Activated T-helper 1 cell treated with Interleukin-2 at 50 U/mL for 16 hours (primary cell): ENCODE measurements around the gene KCNC2.
"Not testable (repeated sequence)": the region's sequence is repeated elsewhere in the genome, so short reads cannot be mapped to it uniquely, and the experiment has no call there.

Source experiments
- DNase-seq: peaks from one replicate; pipeline ENCODE4 v3.0.0-alpha.2; 2020; ENCODE audit warnings: low read depth

Gene KCNC2

GRCh38 chr12:75209812-75210138, at the start of gene KCNC2:
TSS of gene KCNC2 (minus strand) at chr12:75209839.
- no peak for DNase-seq

GRCh38 chr12:75259143-75259542, 49.5 kb upstream of the KCNC2 start:
- DNase-seq, result no peak

- DNase-seq, result no peak
These were observed 47.9 kb upstream of the KCNC2 start for GRCh38 chr12:75257510-75257909.

- no peak for DNase-seq
These were observed 35.5 kb upstream of the KCNC2 start for GRCh38 chr12:75245108-75245507.

GRCh38 chr12:75239987-75240386, 30.3 kb upstream of the KCNC2 start:
- DNase-seq, result no peak

- DNase-seq, result no peak
These were observed 26.6 kb upstream of the KCNC2 start for GRCh38 chr12:75236206-75236605.

- DNase-seq, result no peak
These were observed 17.5 kb upstream of the KCNC2 start for GRCh38 chr12:75227132-75227531.

- no peak for DNase-seq
These were observed 2.4 kb upstream of the KCNC2 start for GRCh38 chr12:75212072-75212471.

- no peak for DNase-seq
These were observed 505 bp downstream of the KCNC2 start for GRCh38 chr12:75208856-75209811.

GRCh38 chr12:75207338-75208083, 2.1 kb downstream of the KCNC2 start:
- DNase-seq, result no peak

GRCh38 chr12:75205558-75205957, 4.1 kb downstream of the KCNC2 start:
- no peak for DNase-seq

GRCh38 chr12:75196865-75197264, 12.8 kb downstream of the KCNC2 start:
- DNase-seq, result no peak

GRCh38 chr12:75196408-75196807, 13.2 kb downstream of the KCNC2 start:
- DNase-seq, result no peak

GRCh38 chr12:75194250-75194649, 15.4 kb downstream of the KCNC2 start:
- DNase-seq, result no peak

GRCh38 chr12:75192196-75192595, 17.4 kb downstream of the KCNC2 start:
- DNase-seq, result no peak

GRCh38 chr12:75190846-75191245, 18.8 kb downstream of the KCNC2 start:
- no peak for DNase-seq

- DNase-seq, result not testable (repeated sequence)
These were observed 23.8 kb downstream of the KCNC2 start for GRCh38 chr12:75185881-75186280.

- DNase-seq, result no peak
These were observed 25.1 kb downstream of the KCNC2 start for GRCh38 chr12:75184516-75184915.

- DNase-seq, result no peak
These were observed 25.7 kb downstream of the KCNC2 start for GRCh38 chr12:75183967-75184366.

GRCh38 chr12:75177997-75178396, 31.6 kb downstream of the KCNC2 start:
- DNase-seq, result no peak

GRCh38 chr12:75172611-75173010, 37.0 kb downstream of the KCNC2 start:
- DNase-seq, result no peak

GRCh38 chr12:75170640-75171185, 38.9 kb downstream of the KCNC2 start:
- no peak for DNase-seq

- DNase-seq, result no peak
These were observed 46.8 kb downstream of the KCNC2 start for GRCh38 chr12:75162845-75163244.
